ENCODE measurements around the gene SEC31B. TPM values are rescaled to one million over a fixed set of nuclear protein-coding genes. Genes with fewer than 3 reads are reported as not detected.

SEC31B gene
- total and polyA plus RNA-seq, 7 donors, result 0.60 to 19.4 (median 5.3) TPM

GRCh38 chr10:100518761-100519241, 860 bp downstream of the SEC31B start:
- peak overlapping the region; percentile 42 to 61 (median 56) for H3K4me3 ChIP-seq
- no peaks in the 10 kb centered on the region for H3K9me3 ChIP-seq
- H3K36me3 ChIP-seq, result peaks cover 0 to 32% (median 10%) of the 10 kb centered on the region in 4 donors
- H3K27ac ChIP-seq, result peak overlapping the region in 1 of 4 donors; percentile 37
- DNase-seq, result no peak
- peaks cover 0 to 4% (median 0%) of the 10 kb centered on the region in 3 donors for H3K27me3 ChIP-seq
- intact Hi-C loops (cut with DNase I), result loop anchor here (2.0 to 5.0 kb wide), 2 partner anchors 86 to 180 kb away; no protein-coding TSS in a partner anchor
- 18 to 19% methylated on average over 7 of the region's 7 CpGs for WGBS, 2 donors
- TF ChIP-seq POLR2AphosphoS5 (IDR thresholded peaks at IDR 0.05) (no peak), EP300 (IDR thresholded peaks at IDR 0.05) (no peak), CTCF (IDR thresholded peaks at IDR 0.05) (peak; percentile 38 to 65 (median 62)), POLR2A (IDR thresholded peaks at IDR 0.05) (no peak)
- H3K4me1 ChIP-seq, result peaks cover 0 to 17% (median 14%) of the 10 kb centered on the region in 4 donors

- no peak overlapping the region for H3K4me3 ChIP-seq
- no peak for DNase-seq
- peaks cover 0 to 25% (median 0%) of the 10 kb centered on the region in 4 donors for H3K36me3 ChIP-seq
- H3K27ac ChIP-seq, result no peak overlapping the region
- no peak for TF ChIP-seq EP300 (IDR thresholded peaks at IDR 0.05)
- TF ChIP-seq POLR2AphosphoS5 (IDR thresholded peaks at IDR 0.05), result no peak
- H3K27me3 ChIP-seq, result peaks cover 0 to 4% (median 0%) of the 10 kb centered on the region in 3 donors
- H3K9me3 ChIP-seq, result no peaks in the 10 kb centered on the region
- intact Hi-C loops (cut with DNase I), result loop anchor here (5.0 kb wide), 1 partner anchor 85 kb away; no protein-coding TSS in a partner anchor
- H3K4me1 ChIP-seq, result peaks cover 0 to 17% (median 14%) of the 10 kb centered on the region in 4 donors
- 91 to 93% methylated on average over 2 of the region's 2 CpGs for WGBS, 2 donors
These were observed 2.8 kb downstream of the SEC31B start for GRCh38 chr10:100516847-100517246.

- no peak for DNase-seq
- WGBS, 2 donors, result 54 to 82% methylated on average over 3 of the region's 3 CpGs
- Histone ChIP-seq H3K4me1 (peaks cover 0 to 17% (median 14%) of the 10 kb centered on the region in 4 donors), H3K36me3 (peaks cover 0 to 34% (median 0%) of the 10 kb centered on the region in 4 donors), H3K27me3 (peaks cover 0 to 4% (median 0%) of the 10 kb centered on the region in 3 donors), H3K9me3 (no peaks in the 10 kb centered on the region), H3K4me3 (no peak overlapping the region), H3K27ac (no peak overlapping the region)
- intact Hi-C loops (cut with DNase I), result loop anchor here (5.0 kb wide), 1 partner anchor 83 kb away; no protein-coding TSS in a partner anchor
- TF ChIP-seq POLR2A (IDR thresholded peaks at IDR 0.05), result no peak
- no peak for TF ChIP-seq CTCF (IDR thresholded peaks at IDR 0.05)
- TF ChIP-seq POLR2AphosphoS5 (IDR thresholded peaks at IDR 0.05), result no peak
- no peak for TF ChIP-seq EP300 (IDR thresholded peaks at IDR 0.05)
These were observed 4.0 kb downstream of the SEC31B start for GRCh38 chr10:100515612-100516011.

GRCh38 chr10:100510533-100511308, 8.9 kb downstream of the SEC31B start:
- H3K9me3 ChIP-seq, result no peaks in the 10 kb centered on the region
- no peaks in the 10 kb centered on the region for H3K27me3 ChIP-seq
- no peak overlapping the region for H3K27ac ChIP-seq
- no peak overlapping the region for H3K4me3 ChIP-seq
- H3K36me3 ChIP-seq, result peaks cover 6 to 65% (median 13%) of the 10 kb centered on the region in 4 donors
- 67 to 86% methylated on average over 7 of the region's 7 CpGs for WGBS, 2 donors
- intact Hi-C loops (cut with DNase I), result no loop called here
- H3K4me1 ChIP-seq, result no peaks in the 10 kb centered on the region
- TF ChIP-seq POLR2AphosphoS5 (IDR thresholded peaks at IDR 0.05), result no peak
- TF ChIP-seq EP300 (IDR thresholded peaks at IDR 0.05), result no peak
- no peak for TF ChIP-seq CTCF (IDR thresholded peaks at IDR 0.05)
- TF ChIP-seq POLR2A (IDR thresholded peaks at IDR 0.05), result no peak
- no peak for DNase-seq

GRCh38 chr10:100509241-100509840, 10.3 kb downstream of the SEC31B start:
- Histone ChIP-seq H3K4me3 (no peak overlapping the region), H3K9me3 (no peaks in the 10 kb centered on the region), H3K27me3 (no peaks in the 10 kb centered on the region), H3K27ac (no peak overlapping the region), H3K36me3 (peaks cover 6 to 70% (median 18%) of the 10 kb centered on the region in 4 donors), H3K4me1 (no peaks in the 10 kb centered on the region)
- no peak for TF ChIP-seq POLR2AphosphoS5 (IDR thresholded peaks at IDR 0.05)
- TF ChIP-seq EP300 (IDR thresholded peaks at IDR 0.05), result no peak
- no peak for TF ChIP-seq POLR2A (IDR thresholded peaks at IDR 0.05)
- TF ChIP-seq CTCF (IDR thresholded peaks at IDR 0.05), result no peak
- DNase-seq, result no peak
- intact Hi-C loops (cut with DNase I), result no loop called here
- WGBS, 2 donors, result 70 to 79% methylated on average over 8 of the region's 8 CpGs

Measured in sigmoid colon (tissue), 7 donors.